A549 (cell line): ENCODE results near the gene PIGV. TPM values are rescaled to one million over a fixed set of nuclear protein-coding genes. Genes with fewer than 3 reads are reported as not detected.

ENCODE experiments used
- ATAC-seq, 2 experiments: fragments of 200-7000 bp in 1 of 2; fragments of >200 bp in 1 of 2; cut with Nextera tagmentation in 1 of 2; cut with Tn5 transposase in 1 of 2; 3 replicates each; pipeline versions ENCODE4 v1.8.0 to v1.9.1; 2018 to 2020; ENCODE audit warnings: mild to moderate bottlenecking in 1 of 2, moderate library complexity in 1 of 2
- CTCF ChIA-PET: fragments of 300-600 bp; sonication (Branson Sonifier 250); formaldehyde crosslinking; extraction: SDS; loops from one replicate; lab custom pipeline; 2021; ENCODE audit warnings: antibody characterized with exemption, inconsistent platforms; lab: Yijun Ruan, JAX
- POLR2A ChIA-PET: fragments of 350-600 bp; formaldehyde crosslinking; extraction: SDS; loops from one replicate; lab custom pipeline; 2021; ENCODE audit warnings: antibody characterized with exemption, inconsistent platforms; lab: Yijun Ruan, JAX
- DNase-seq, 2 experiments: peaks; one replicate each; pipeline versions ENCODE4 v3.0.0 to v3.0.0-alpha.2; 2011 to 2016; ENCODE audit warnings: low read depth in 1 of 2, low spot score in 1 of 2
- FAIRE-seq: peaks from 2 replicates; lab custom pipeline; 2011; peaks lifted over from hg19 to GRCh38; lab: Jason Lieb, UNC
- H3K27ac ChIP-seq, 2 experiments: fragments of >200 bp; sonication (Bioruptor Twin); formaldehyde crosslinking; 3 replicates each; pipeline ENCODE4 v1.5.1; 2016 to 2017
- H3K4me1 ChIP-seq: fragments of >200 bp; sonication (Bioruptor Twin); formaldehyde crosslinking; 3 replicates; pipeline ENCODE4 v1.6.1; 2016
- H3K4me2 ChIP-seq: fragments of >200 bp; sonication (Bioruptor Twin); formaldehyde crosslinking; 3 replicates; pipeline ENCODE4 v1.6.1; 2016
- H3K4me3 ChIP-seq: fragments of >200 bp; sonication (Bioruptor Twin); formaldehyde crosslinking; 3 replicates; pipeline ENCODE4 v1.5.1; 2016
- H3K9me3 ChIP-seq: fragments of >200 bp; sonication (Bioruptor Twin); formaldehyde crosslinking; 3 replicates; pipeline ENCODE4 v1.6.1; 2016
- CBX2 ChIP-seq: fragments of 200-600 bp; sonication (generic); IDR thresholded peaks from 2 replicates; pipeline ENCODE4 v1.6.1; 2016; ENCODE audit warnings: low read depth, mild to moderate bottlenecking, borderline replicate concordance
- CBX8 ChIP-seq: fragments of 200-600 bp; sonication (generic); IDR thresholded peaks from 2 replicates; pipeline ENCODE4 v1.6.1; 2016
- EHMT2 ChIP-seq: fragments of 200-600 bp; sonication (generic); IDR thresholded peaks from 2 replicates; pipeline ENCODE4 v1.6.1; 2016; ENCODE audit warnings: antibody characterized with exemption, low read depth, mild to moderate bottlenecking, moderate library complexity
- ELK1 ChIP-seq: fragments of 150-350 bp; IDR thresholded peaks from 2 replicates; pipeline ENCODE4 v1.6.1; 2014; ENCODE audit warnings: low read depth, mild to moderate bottlenecking, low read length
- ESRRA ChIP-seq: fragments of 150-350 bp; IDR thresholded peaks from 2 replicates; pipeline ENCODE4 v1.6.1; 2014; ENCODE audit warnings: mild to moderate bottlenecking, low read length, borderline replicate concordance
- FOSL2 ChIP-seq, 2 experiments: fragments of 450-650 bp in 1 of 2; fragments of >200 bp in 1 of 2; sonication (Bioruptor Twin) in 1 of 2; formaldehyde crosslinking; IDR thresholded peaks; 2 replicates each; pipeline versions ENCODE4 v1.5.0 to v1.6.1; 2016 to 2020; ENCODE audit warnings: mild to moderate bottlenecking in 1 of 2, moderate library complexity in 1 of 2
- FOXS1 ChIP-seq: fragments of 250-450 bp; sonication (Bioruptor Pico); IDR thresholded peaks from 2 replicates; pipeline ENCODE4 v1.5.0; 2020; ENCODE audit warnings: mild to moderate bottlenecking, moderate library complexity
- GATA3 ChIP-seq: IDR thresholded peaks from 2 replicates; pipeline ENCODE4 v1.6.1; 2012; ENCODE audit warnings: borderline replicate concordance
- HOXB13 ChIP-seq: fragments of 250-450 bp; sonication (Bioruptor Pico); IDR thresholded peaks from 2 replicates; pipeline ENCODE4 v1.5.0; 2020; ENCODE audit warnings: low read depth, mild to moderate bottlenecking, moderate library complexity
- HOXB5 ChIP-seq: fragments of 250-450 bp; sonication (Bioruptor Pico); IDR thresholded peaks from 2 replicates; pipeline ENCODE4 v1.5.0; 2020; ENCODE audit warnings: mild to moderate bottlenecking, moderate library complexity
- KDM5A ChIP-seq: fragments of 200-600 bp; sonication (generic); IDR thresholded peaks from 2 replicates; pipeline ENCODE4 v1.6.1; 2016; ENCODE audit warnings: antibody characterized with exemption, mild to moderate bottlenecking
- MAFK ChIP-seq: fragments of 450-650 bp; IDR thresholded peaks from 2 replicates; pipeline ENCODE4 v1.6.1; 2014; ENCODE audit not compliant: partially characterized antibody
- MAZ ChIP-seq: fragments of 150-350 bp; IDR thresholded peaks from 2 replicates; pipeline ENCODE4 v1.6.1; 2014; ENCODE audit warnings: antibody characterized with exemption, low read depth, low read length, borderline replicate concordance
- MYC ChIP-seq: IDR thresholded peaks from 2 replicates; pipeline ENCODE4 v1.6.1; 2012; ENCODE audit warnings: mild to moderate bottlenecking, inconsistent platforms, low read length, improper control_type of control experiment, borderline replicate concordance
- NFE2L2 ChIP-seq: fragments of 150-350 bp; conservative IDR thresholded peaks from 2 replicates; pipeline ENCODE4 v1.6.1; 2014; ENCODE audit warnings: low read length
- NPAS2 ChIP-seq: fragments of 250-450 bp; sonication (Bioruptor Pico); IDR thresholded peaks from 2 replicates; pipeline ENCODE4 v1.8.0; 2022; ENCODE audit warnings: mild to moderate bottlenecking, moderate library complexity, borderline replicate concordance
- POLR2A ChIP-seq: IDR thresholded peaks from 2 replicates; pipeline ENCODE4 v1.6.1; 2012; ENCODE audit warnings: mild to moderate bottlenecking, low read length
- RARB ChIP-seq: fragments of 250-450 bp; sonication (Bioruptor Pico); IDR thresholded peaks from 2 replicates; pipeline ENCODE4 v1.8.0; 2021; ENCODE audit warnings: mild to moderate bottlenecking, moderate library complexity
- RFX5 ChIP-seq: fragments of 450-650 bp; IDR thresholded peaks from 2 replicates; pipeline ENCODE4 v1.7.1; 2014; ENCODE audit warnings: antibody characterized with exemption, mild to moderate bottlenecking, moderate library complexity
- RNF2 ChIP-seq: fragments of 200-600 bp; sonication (generic); IDR thresholded peaks from 2 replicates; pipeline ENCODE4 v1.6.1; 2016; ENCODE audit warnings: low read depth, mild to moderate bottlenecking, antibody characterized with exemption, moderate library complexity, borderline replicate concordance
- ZC3H11A ChIP-seq: fragments of 450-650 bp; IDR thresholded peaks from 2 replicates; pipeline ENCODE4 v1.6.1; 2014; ENCODE audit warnings: antibody characterized with exemption, mild to moderate bottlenecking
- ZFP36 ChIP-seq: fragments of 450-650 bp; IDR thresholded peaks from 2 replicates; pipeline ENCODE4 v1.6.1; 2014; ENCODE audit warnings: borderline replicate concordance; ENCODE audit not compliant: partially characterized antibody
- ZNF302 ChIP-seq: fragments of 250-450 bp; sonication (Bioruptor Pico); IDR thresholded peaks from 2 replicates; pipeline ENCODE4 v1.9.0; 2021; ENCODE audit warnings: inconsistent platforms, mild to moderate bottlenecking, moderate library complexity
- WGBS: methylation state at CpG from one replicate; pipeline ENCODE4 v1.1.6; 2017; ENCODE audit errors: missing lambda C conversion rate; 5-methylcytosine and 5-hydroxymethylcytosine counted together
- polyA plus RNA-seq, 4 experiments: library from polyadenylated mRNA; depleted of rRNA in 3 of 4; stranded (reverse); fragments of >200 nt; fragmentation: RNase III in 1 of 4; extraction: RNeasy Plus Mini Kit Qiagen cat#74134 plus additional on column Dnase treatment in 1 of 4; gene quantifications; 2 replicates in 3 of 4; 3 replicates in 1 of 4; pipeline ENCODE4 v1.2.3, GENCODE V29; 2011 to 2017
- TF ChIP-seq, protein P1 (sequence below): fragments of 200-600 bp; sonication (generic); IDR thresholded peaks from 2 replicates; pipeline ENCODE4 v1.6.1; 2016; ENCODE audit warnings: antibody characterized with exemption, mild to moderate bottlenecking, moderate library complexity
- TF ChIP-seq, protein P2 (sequence below): IDR thresholded peaks from 2 replicates; pipeline ENCODE4 v1.6.1; 2012
- TF ChIP-seq, protein P3 (sequence below): fragments of >200 bp; sonication (Bioruptor Twin); formaldehyde crosslinking; IDR thresholded peaks from 3 replicates; pipeline ENCODE4 v1.5.1; 2016

PIGV gene
- polyA plus RNA-seq, 2 of the 4 experiments (the other 2 are of a cell fraction) = 7.0 to 16.2 TPM

DNA sequence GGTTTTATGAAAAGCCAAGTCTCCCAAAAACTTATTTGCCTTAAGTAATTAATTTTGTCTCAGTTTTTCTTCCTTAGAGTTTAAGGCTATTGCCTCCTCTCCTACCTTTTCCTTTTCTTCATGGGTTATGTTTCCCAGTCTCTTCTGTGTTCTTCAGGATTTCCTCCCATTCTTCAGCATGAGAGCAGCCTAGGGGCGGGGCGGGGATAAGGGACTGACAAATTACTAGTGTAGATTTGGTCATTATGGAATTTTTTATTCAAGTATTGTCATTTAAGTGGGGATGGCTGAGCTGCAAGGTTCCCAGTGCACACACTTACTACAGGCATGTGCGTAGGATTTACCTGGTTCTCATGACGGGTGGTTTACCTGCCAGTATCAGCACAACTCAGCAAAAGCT lies 35.2 kb upstream of the PIGV start:
- CTCF ChIA-PET = no interaction called here
- TF ChIP-seq ZFP36 (no peak), ESRRA (no peak), EHMT2 (no peak), MAZ (no peak), ELK1 (no peak), FOSL2 (IDR thresholded peaks at IDR 0.05) (no peak), FOSL2 (CRISPR knock-in tag; IDR thresholded peaks at IDR 0.05) (no peak), ZC3H11A (no peak), GATA3 (no peak)
- no peak for ATAC-seq
- 96% methylated on average over 4 of the region's 4 CpGs for WGBS
- no peak for DNase-seq
- no peaks in the 10 kb centered on the region for H3K4me1 ChIP-seq
- POLR2A ChIA-PET = no interaction called here
- FAIRE-seq = no peak
- H3K4me2 ChIP-seq = no peak overlapping the region
- no peaks in the 10 kb centered on the region for H3K9me3 ChIP-seq
- H3K27ac ChIP-seq = no peak overlapping the region
- H3K4me3 ChIP-seq = no peak overlapping the region

GRCh38 chr1:26754086-26754874 lies 33.5 kb upstream of the PIGV start:
- POLR2A ChIA-PET = no interaction called here
- Histone ChIP-seq H3K4me1 (no peaks in the 10 kb centered on the region), H3K9me3 (no peaks in the 10 kb centered on the region), H3K27ac (no peak overlapping the region), H3K4me3 (no peak overlapping the region), H3K4me2 (no peak overlapping the region)
- ATAC-seq = no peak
- DNase-seq = no peak
- no peak for FAIRE-seq
- CTCF ChIA-PET = no interaction called here
- TF ChIP-seq, protein P1, sequence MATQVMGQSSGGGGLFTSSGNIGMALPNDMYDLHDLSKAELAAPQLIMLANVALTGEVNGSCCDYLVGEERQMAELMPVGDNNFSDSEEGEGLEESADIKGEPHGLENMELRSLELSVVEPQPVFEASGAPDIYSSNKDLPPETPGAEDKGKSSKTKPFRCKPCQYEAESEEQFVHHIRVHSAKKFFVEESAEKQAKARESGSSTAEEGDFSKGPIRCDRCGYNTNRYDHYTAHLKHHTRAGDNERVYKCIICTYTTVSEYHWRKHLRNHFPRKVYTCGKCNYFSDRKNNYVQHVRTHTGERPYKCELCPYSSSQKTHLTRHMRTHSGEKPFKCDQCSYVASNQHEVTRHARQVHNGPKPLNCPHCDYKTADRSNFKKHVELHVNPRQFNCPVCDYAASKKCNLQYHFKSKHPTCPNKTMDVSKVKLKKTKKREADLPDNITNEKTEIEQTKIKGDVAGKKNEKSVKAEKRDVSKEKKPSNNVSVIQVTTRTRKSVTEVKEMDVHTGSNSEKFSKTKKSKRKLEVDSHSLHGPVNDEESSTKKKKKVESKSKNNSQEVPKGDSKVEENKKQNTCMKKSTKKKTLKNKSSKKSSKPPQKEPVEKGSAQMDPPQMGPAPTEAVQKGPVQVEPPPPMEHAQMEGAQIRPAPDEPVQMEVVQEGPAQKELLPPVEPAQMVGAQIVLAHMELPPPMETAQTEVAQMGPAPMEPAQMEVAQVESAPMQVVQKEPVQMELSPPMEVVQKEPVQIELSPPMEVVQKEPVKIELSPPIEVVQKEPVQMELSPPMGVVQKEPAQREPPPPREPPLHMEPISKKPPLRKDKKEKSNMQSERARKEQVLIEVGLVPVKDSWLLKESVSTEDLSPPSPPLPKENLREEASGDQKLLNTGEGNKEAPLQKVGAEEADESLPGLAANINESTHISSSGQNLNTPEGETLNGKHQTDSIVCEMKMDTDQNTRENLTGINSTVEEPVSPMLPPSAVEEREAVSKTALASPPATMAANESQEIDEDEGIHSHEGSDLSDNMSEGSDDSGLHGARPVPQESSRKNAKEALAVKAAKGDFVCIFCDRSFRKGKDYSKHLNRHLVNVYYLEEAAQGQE = no peak
- TF ChIP-seq HOXB5 (CRISPR knock-in tag) (no peak), EHMT2 (no peak), NFE2L2 (no peak), RARB (CRISPR knock-in tag) (no peak), FOXS1 (CRISPR knock-in tag) (no peak), MAFK (no peak), POLR2A (no peak), ZNF302 (CRISPR knock-in tag) (no peak)
- TF ChIP-seq, all 56 proteins: peak for 0
- WGBS = 84% methylated on average over 5 of the region's 5 CpGs

- ATAC-seq = no peak
- Histone ChIP-seq H3K4me2 (no peak overlapping the region), H3K27ac (no peak overlapping the region), H3K4me1 (no peaks in the 10 kb centered on the region), H3K4me3 (no peak overlapping the region), H3K9me3 (no peaks in the 10 kb centered on the region)
- no peak for DNase-seq
- 80% methylated on average over 3 of the region's 3 CpGs for whole genome bisulfite sequencing
- POLR2A ChIA-PET = no interaction called here
- CTCF ChIA-PET = interaction anchor here (1.0 to 2.9 kb wide), 3 partner anchors 9 to 31 kb away, joined by 3 to 8 read pairs (median 8); no protein-coding TSS in a partner anchor
- no peak for FAIRE-seq
- TF ChIP-seq NPAS2 (CRISPR knock-in tag) = no peak
- no peak for TF ChIP-seq MYC
- no peak for TF ChIP-seq GATA3
- no peak for TF ChIP-seq CBX2
- no peak for TF ChIP-seq CBX8
- TF ChIP-seq, protein P2, sequence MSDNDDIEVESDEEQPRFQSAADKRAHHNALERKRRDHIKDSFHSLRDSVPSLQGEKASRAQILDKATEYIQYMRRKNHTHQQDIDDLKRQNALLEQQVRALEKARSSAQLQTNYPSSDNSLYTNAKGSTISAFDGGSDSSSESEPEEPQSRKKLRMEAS = no peak
- no peak for TF ChIP-seq HOXB13
- no peak for TF ChIP-seq KDM5A
- TF ChIP-seq, protein P3, sequence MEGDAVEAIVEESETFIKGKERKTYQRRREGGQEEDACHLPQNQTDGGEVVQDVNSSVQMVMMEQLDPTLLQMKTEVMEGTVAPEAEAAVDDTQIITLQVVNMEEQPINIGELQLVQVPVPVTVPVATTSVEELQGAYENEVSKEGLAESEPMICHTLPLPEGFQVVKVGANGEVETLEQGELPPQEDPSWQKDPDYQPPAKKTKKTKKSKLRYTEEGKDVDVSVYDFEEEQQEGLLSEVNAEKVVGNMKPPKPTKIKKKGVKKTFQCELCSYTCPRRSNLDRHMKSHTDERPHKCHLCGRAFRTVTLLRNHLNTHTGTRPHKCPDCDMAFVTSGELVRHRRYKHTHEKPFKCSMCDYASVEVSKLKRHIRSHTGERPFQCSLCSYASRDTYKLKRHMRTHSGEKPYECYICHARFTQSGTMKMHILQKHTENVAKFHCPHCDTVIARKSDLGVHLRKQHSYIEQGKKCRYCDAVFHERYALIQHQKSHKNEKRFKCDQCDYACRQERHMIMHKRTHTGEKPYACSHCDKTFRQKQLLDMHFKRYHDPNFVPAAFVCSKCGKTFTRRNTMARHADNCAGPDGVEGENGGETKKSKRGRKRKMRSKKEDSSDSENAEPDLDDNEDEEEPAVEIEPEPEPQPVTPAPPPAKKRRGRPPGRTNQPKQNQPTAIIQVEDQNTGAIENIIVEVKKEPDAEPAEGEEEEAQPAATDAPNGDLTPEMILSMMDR = no peak
- TF ChIP-seq RNF2 = no peak
- no peak for TF ChIP-seq RFX5
- no peak for TF ChIP-seq FOXS1 (CRISPR knock-in tag)
Measured at GRCh38 chr1:26758358-26758757, 29.4 kb upstream of the PIGV start.
